H9 (cell line): Measurements from ENCODE around the gene CEP41. TPM values are rescaled to one million over a fixed set of nuclear protein-coding genes. Genes with fewer than 3 reads are reported as not detected.

Experiments used
- DNase-seq: peaks from one replicate; pipeline ENCODE4 v3.0.0-alpha.2; 2017
- H2AFZ ChIP-seq: one replicate; pipeline ENCODE4 v1.6.1; 2013; ENCODE audit warnings: mild to moderate bottlenecking, low read length, control low read depth, moderate library complexity
- H2AK5ac ChIP-seq: 2 replicates; pipeline ENCODE4 v1.6.1; 2013; ENCODE audit warnings: low read length, control low read depth, mixed read lengths; ENCODE audit not compliant: insufficient read length
- H2BK120ac ChIP-seq: one replicate; pipeline ENCODE4 v1.6.1; 2013; ENCODE audit warnings: low read depth, mild to moderate bottlenecking, low read length, control low read depth, inconsistent platforms; ENCODE audit not compliant: poor library complexity, severe bottlenecking
- H2BK12ac ChIP-seq: 2 replicates; pipeline ENCODE4 v1.6.1; 2013; ENCODE audit warnings: low read length, control low read depth, mixed read lengths, low read depth; ENCODE audit not compliant: insufficient read length
- H2BK15ac ChIP-seq: 2 replicates; pipeline ENCODE4 v1.6.1; 2013; ENCODE audit warnings: low read depth, low read length, control low read depth
- H2BK20ac ChIP-seq: one replicate; pipeline ENCODE4 v1.6.1; 2013; ENCODE audit warnings: low read depth, mild to moderate bottlenecking, low read length, control low read depth, inconsistent platforms; ENCODE audit not compliant: poor library complexity, severe bottlenecking
- H2BK5ac ChIP-seq: 2 replicates; pipeline ENCODE4 v1.6.1; 2013; ENCODE audit warnings: low read length, control low read depth, mixed read lengths; ENCODE audit not compliant: insufficient read length
- H3K14ac ChIP-seq: 2 replicates; pipeline ENCODE4 v1.6.1; 2013; ENCODE audit warnings: low read length, control low read depth; ENCODE audit not compliant: insufficient read depth
- H3K18ac ChIP-seq: 2 replicates; pipeline ENCODE4 v1.6.1; 2013; ENCODE audit warnings: low read depth, mild to moderate bottlenecking, mixed read lengths, low read length, control low read depth; ENCODE audit not compliant: insufficient read length
- H3K23ac ChIP-seq: 2 replicates; pipeline ENCODE4 v1.6.1; 2013; ENCODE audit warnings: low read length, control low read depth, mixed read lengths, low read depth; ENCODE audit not compliant: insufficient read length
- H3K23me2 ChIP-seq: 2 replicates; pipeline ENCODE4 v1.6.1; 2013; ENCODE audit warnings: low read depth, mild to moderate bottlenecking, mixed read lengths, low read length, control low read depth; ENCODE audit not compliant: insufficient read length, poor library complexity, severe bottlenecking
- H3K27ac ChIP-seq: 2 replicates; pipeline ENCODE4 v1.5.1; 2013; ENCODE audit warnings: low read length, control low read depth, mixed read lengths, low read depth; ENCODE audit not compliant: insufficient read length
- H3K27me3 ChIP-seq: 2 replicates; pipeline ENCODE4 v1.6.1; 2013; ENCODE audit warnings: low read length, control low read depth, inconsistent platforms; ENCODE audit not compliant: insufficient read depth
- H3K4ac ChIP-seq: 2 replicates; pipeline ENCODE4 v1.6.1; 2013; ENCODE audit warnings: low read depth, mild to moderate bottlenecking, control low read depth, inconsistent platforms, low read length, moderate library complexity
- H3K4me1 ChIP-seq: 2 replicates; pipeline ENCODE4 v1.6.1; 2013; ENCODE audit warnings: low read length, control low read depth, inconsistent platforms; ENCODE audit not compliant: insufficient read depth
- H3K4me2 ChIP-seq: 2 replicates; pipeline ENCODE4 v1.6.1; 2013; ENCODE audit warnings: low read length, control low read depth, mixed read lengths; ENCODE audit not compliant: insufficient read length, insufficient read depth
- H3K56ac ChIP-seq: 2 replicates; pipeline ENCODE4 v1.6.1; 2013; ENCODE audit warnings: low read depth, mild to moderate bottlenecking, mixed read lengths, low read length, control low read depth; ENCODE audit not compliant: insufficient read length
- H3K79me1 ChIP-seq: 2 replicates; pipeline ENCODE4 v1.6.1; 2013; ENCODE audit warnings: low read depth, mild to moderate bottlenecking, moderate library complexity, low read length, control low read depth, inconsistent platforms; ENCODE audit not compliant: insufficient read depth, poor library complexity, severe bottlenecking
- H3K79me2 ChIP-seq: 2 replicates; pipeline ENCODE4 v1.6.1; 2013; ENCODE audit warnings: low read length, control low read depth, inconsistent platforms; ENCODE audit not compliant: insufficient read depth
- H3K9ac ChIP-seq: 2 replicates; pipeline ENCODE4 v1.6.1; 2013; ENCODE audit warnings: low read length, control low read depth, mixed read lengths; ENCODE audit not compliant: insufficient read length; ENCODE audit errors: extremely low read depth
- H3K9me3 ChIP-seq: one replicate; pipeline ENCODE4 v1.6.1; 2013; ENCODE audit warnings: low read depth, low read length, inconsistent platforms; ENCODE audit not compliant: control insufficient read depth
- H3T11ph ChIP-seq: one replicate; pipeline ENCODE4 v1.6.1; 2013; ENCODE audit warnings: mild to moderate bottlenecking, low read length, control low read depth, inconsistent platforms
- H4K20me1 ChIP-seq: one replicate; pipeline ENCODE4 v1.6.1; 2013; ENCODE audit not compliant: control insufficient read depth, insufficient read length, insufficient read depth
- H4K5ac ChIP-seq: 2 replicates; pipeline ENCODE4 v1.6.1; 2013; ENCODE audit warnings: low read depth, mild to moderate bottlenecking, mixed read lengths, low read length, control low read depth; ENCODE audit not compliant: insufficient read length
- H4K8ac ChIP-seq: replicated peaks from 2 replicates; pipeline ENCODE4 v1.6.1; 2013; ENCODE audit warnings: low read length, control low read depth, mixed read lengths, low read depth; ENCODE audit not compliant: insufficient read length
- H4K91ac ChIP-seq: 2 replicates; pipeline ENCODE4 v1.6.1; 2013; ENCODE audit warnings: low read depth, mild to moderate bottlenecking, moderate library complexity, mixed read lengths, low read length, control low read depth; ENCODE audit not compliant: insufficient read length
- H3K27ac Mint-ChIP-seq, 3 experiments: 2 replicates in 2 of 3; 3 replicates in 1 of 3; pipeline ENCODE4 v1.8.0; 2020 to 2021; ENCODE audit warnings: mixed read lengths in 3 of 3, mild to moderate bottlenecking in 1 of 3, moderate library complexity in 1 of 3
- H3K27me3 Mint-ChIP-seq: 2 replicates; pipeline ENCODE4 v1.8.0; 2021; ENCODE audit warnings: low read depth, mild to moderate bottlenecking, moderate library complexity, mixed read lengths
- H3K36me3 Mint-ChIP-seq, 3 experiments: 2 replicates in 2 of 3; 3 replicates in 1 of 3; pipeline ENCODE4 v1.8.0; 2020 to 2021; ENCODE audit warnings: low read depth in 3 of 3, mixed read lengths in 3 of 3; ENCODE audit not compliant: insufficient read depth in 1 of 3
- H3K4me1 Mint-ChIP-seq, 2 experiments: 2 replicates each; pipeline ENCODE4 v1.8.0; 2020; ENCODE audit warnings: mixed read lengths in 2 of 2
- H3K4me3 Mint-ChIP-seq, 2 experiments: 2 replicates in 1 of 2; 3 replicates in 1 of 2; pipeline ENCODE4 v1.8.0; 2020 to 2021; ENCODE audit warnings: mild to moderate bottlenecking in 2 of 2, mixed read lengths in 2 of 2, moderate library complexity in 1 of 2
- H3K9me3 Mint-ChIP-seq, 2 experiments: 2 replicates in 1 of 2; 3 replicates in 1 of 2; pipeline ENCODE4 v1.8.0; 2020; ENCODE audit warnings: mild to moderate bottlenecking in 2 of 2, mixed read lengths in 2 of 2, moderate library complexity in 1 of 2
- WGBS: extraction: QIAGEN DNeasy Blood & Tissue Kit; methylation state at CpG from one replicate; pipeline ENCODE4 v1.1.7; 2013; ENCODE audit warnings: missing lambda C conversion rate, low lambda C conversion rate, mixed read lengths; ENCODE audit not compliant: insufficient read length; ENCODE audit errors: extremely low coverage; 5-methylcytosine and 5-hydroxymethylcytosine counted together
- total RNA-seq: library from RNA; stranded (reverse); gene quantifications from 2 replicates; pipeline ENCODE4 v1.2.1, GENCODE V29; 2021
- TF ChIP-seq, protein P1 (sequence below): fragments of 200-600 bp; sonication (generic); conservative IDR thresholded peaks from 3 replicates; pipeline ENCODE4 v1.8.0; 2021; ENCODE audit warnings: antibody characterized with exemption, mild to moderate bottlenecking

The CEP41 gene
- total RNA-seq, 1 experiment from 2014 or later = 9.7 TPM

DNA sequence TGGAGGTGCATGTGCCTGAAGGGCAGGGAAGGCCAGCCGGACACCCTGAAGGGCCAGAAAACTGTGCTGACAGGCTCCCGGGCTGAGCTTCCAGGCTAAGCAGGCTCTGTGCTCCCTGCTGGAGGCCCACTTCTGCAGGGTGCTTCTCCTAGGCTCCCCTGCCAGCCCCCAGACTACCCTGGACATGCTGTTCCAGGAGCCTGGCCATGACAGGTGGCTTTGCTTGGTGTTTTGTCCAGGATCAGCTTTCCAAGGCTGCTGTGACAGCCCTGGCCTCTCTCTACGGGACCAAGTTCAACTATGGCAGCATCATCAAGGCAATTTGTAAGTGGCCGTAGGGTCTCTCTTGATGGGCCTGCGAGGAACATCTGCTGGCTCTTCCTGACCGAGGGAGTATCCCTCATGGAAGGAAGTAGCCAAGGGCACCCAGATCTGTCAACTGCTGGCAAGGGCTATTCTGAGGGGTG lies 55.2 kb downstream of the CEP41 start:
- Histone ChIP-seq H2AK5ac (no peak overlapping the region), H2BK20ac (no peak overlapping the region), H4K91ac (no peak overlapping the region), H3K79me2 (no peaks in the 10 kb centered on the region), H2BK5ac (no peak overlapping the region), H3K23ac (no peak overlapping the region), H3K56ac (no peak overlapping the region), H4K5ac (no peak overlapping the region), H3K14ac (no peak overlapping the region; the same call in 1 of the 2 replicates), H3K18ac (no peak overlapping the region), H3T11ph (no peak overlapping the region), H2BK15ac (no peak overlapping the region), H3K23me2 (no peaks in the 10 kb centered on the region), H3K4me2 (no peak overlapping the region), H3K4me1 (no peaks in the 10 kb centered on the region), H3K4ac (no peak overlapping the region), H2BK120ac (no peak overlapping the region), H4K8ac (no peak overlapping the region), H4K20me1 (no peaks in the 10 kb centered on the region), H3K79me1 (no peaks in the 10 kb centered on the region), H2BK12ac (no peak overlapping the region), H3K9me3 (no peaks in the 10 kb centered on the region), H3K27ac (no peak overlapping the region), H3K27me3 (no peaks in the 10 kb centered on the region), H2AFZ (no peak overlapping the region), H3K9ac (no peak overlapping the region)
- Mint-ChIP-seq H3K27me3 (peaks cover 6% of the 10 kb centered on the region), H3K4me1 (peaks cover under 1 to 1% of the 10 kb centered on the region in 2 experiments; a peak in 3 of 4 replicates), H3K9me3 (peaks cover 0 to 6% of the 10 kb centered on the region in 2 experiments; a peak in 3 of 5 replicates), H3K36me3 (peaks cover 2 to 4% (median 2%) of the 10 kb centered on the region in 3 experiments; a peak in 4 of 7 replicates), H3K4me3 (no peak overlapping the region), H3K27ac (no peak overlapping the region)
- no peak for DNase-seq
- TF ChIP-seq, protein P1, sequence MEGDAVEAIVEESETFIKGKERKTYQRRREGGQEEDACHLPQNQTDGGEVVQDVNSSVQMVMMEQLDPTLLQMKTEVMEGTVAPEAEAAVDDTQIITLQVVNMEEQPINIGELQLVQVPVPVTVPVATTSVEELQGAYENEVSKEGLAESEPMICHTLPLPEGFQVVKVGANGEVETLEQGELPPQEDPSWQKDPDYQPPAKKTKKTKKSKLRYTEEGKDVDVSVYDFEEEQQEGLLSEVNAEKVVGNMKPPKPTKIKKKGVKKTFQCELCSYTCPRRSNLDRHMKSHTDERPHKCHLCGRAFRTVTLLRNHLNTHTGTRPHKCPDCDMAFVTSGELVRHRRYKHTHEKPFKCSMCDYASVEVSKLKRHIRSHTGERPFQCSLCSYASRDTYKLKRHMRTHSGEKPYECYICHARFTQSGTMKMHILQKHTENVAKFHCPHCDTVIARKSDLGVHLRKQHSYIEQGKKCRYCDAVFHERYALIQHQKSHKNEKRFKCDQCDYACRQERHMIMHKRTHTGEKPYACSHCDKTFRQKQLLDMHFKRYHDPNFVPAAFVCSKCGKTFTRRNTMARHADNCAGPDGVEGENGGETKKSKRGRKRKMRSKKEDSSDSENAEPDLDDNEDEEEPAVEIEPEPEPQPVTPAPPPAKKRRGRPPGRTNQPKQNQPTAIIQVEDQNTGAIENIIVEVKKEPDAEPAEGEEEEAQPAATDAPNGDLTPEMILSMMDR = no peak
- no CpG with 5 or more reads among the region's 6 CpGs for WGBS
